K562 treated with DMSO at 1 percent for 4 hours (cell line): ENCODE data around the gene MDK. TPM values are rescaled to one million over a fixed set of nuclear protein-coding genes. Genes with fewer than 3 reads are reported as not detected.

Experiments
- total RNA-seq: library from RNA; unstranded; fragments of 300-600 nt; gene quantifications from 2 replicates; pipeline ENCODE4 v1.2.3, GENCODE V29; 2022; ENCODE audit not compliant: insufficient read depth

MDK gene, protein sequence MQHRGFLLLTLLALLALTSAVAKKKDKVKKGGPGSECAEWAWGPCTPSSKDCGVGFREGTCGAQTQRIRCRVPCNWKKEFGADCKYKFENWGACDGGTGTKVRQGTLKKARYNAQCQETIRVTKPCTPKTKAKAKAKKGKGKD
- 206 and 291 TPM in 2 replicates for total RNA-seq

DNA sequence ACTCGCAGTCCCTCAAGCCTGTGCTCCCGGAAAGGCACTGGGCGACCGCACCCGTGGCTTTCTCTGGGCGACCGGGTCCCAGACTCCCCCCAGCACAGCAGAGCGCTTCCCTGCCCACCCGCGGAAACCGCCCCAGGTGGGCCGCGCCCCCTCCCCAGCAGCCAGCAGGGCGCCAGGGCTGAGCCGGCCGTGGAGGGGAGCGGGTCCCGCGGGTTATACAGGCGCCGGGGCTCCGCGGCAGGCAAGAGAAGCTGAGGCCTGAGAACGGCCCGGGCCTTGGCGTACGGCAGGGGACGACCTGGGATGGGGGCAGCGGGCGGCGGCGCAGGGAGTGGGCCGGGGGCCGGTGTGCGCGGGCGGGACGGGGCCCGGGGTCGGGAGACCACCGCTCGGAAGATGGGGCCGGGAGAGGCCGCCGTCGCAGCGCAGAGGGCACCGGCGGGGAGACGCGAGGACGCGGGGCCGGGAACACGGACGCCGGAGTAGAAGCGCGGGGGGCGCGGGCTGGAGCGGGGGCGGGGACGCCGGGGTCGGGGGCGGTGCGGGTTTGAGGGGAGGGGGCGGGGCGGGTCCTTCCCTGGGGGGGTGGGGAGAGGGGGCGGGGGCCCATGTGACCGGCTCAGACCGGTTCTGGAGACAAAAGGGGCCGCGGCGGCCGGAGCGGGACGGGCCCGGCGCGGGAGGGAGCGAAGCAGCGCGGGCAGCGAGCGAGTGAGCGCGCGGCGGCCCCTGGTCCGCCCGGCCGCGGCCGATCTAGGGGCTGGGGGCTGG is at the start of gene MDK:
MDK (plus strand) TSS at position 622 of the 771 bp plus-strand sequence. CDS start 389 bp downstream, outside the sequence.

GRCh38 chr11:46346886-46347636 is 34.4 kb upstream of the MDK start, which contains the start of gene DGKZ:
Gene DGKZ (plus strand): TSS chr11:46347463. CDS start chr11:46347660, 197 bp downstream.

DNA sequence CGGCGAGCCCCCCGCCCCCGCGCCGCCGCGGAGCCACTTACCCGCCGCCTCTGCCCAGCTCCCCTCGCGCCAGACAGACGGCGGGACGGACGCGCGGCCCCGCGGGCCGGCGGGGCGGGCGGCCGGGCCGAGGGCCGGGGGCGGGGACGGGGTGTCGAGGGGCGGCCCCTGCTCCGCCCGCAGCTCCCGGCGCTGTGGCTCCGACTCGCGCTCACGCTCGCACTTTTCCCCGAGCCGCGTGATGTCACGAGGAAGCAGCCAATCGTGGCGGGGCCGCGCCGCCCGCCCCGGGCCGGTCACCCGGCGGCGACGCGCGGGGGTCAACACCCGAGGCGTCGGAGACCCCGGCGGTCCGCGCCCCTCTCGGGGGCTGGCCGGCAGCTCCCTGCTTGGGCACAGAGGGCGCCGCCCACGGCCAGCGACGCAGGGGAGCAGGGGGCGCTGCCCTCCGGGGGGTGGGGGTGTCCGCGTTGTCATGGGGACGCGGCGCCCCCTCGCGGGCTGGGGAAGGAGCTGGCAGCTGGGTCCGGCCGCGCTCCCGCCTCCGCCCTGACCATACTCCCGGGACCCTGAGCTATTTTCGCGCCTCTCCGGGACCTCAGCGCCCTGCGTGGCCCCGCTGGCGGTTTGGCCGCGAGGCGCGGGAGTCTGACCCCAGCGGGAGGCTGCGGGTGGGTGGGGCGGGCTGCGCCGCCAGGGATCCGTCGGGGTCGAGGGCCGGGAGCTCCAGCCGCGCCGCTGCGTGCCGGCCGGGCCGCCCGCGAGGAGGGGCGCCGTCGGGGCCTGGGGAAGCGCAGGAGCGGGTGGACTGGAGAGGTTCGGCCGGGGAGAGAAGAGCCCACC is 10.3 kb downstream of the MDK start, which contains the start of gene CHRM4:
CHRM4 (minus strand) TSS at position 199 of the 843 bp plus-strand sequence. CDS start 5,219 bp downstream, outside the sequence.

Other genes with a start within 250 kb of the MDK start
- gene CREB3L1, start 104.0 kb upstream of the MDK start, total RNA-seq, result 18.0 and 23.3 TPM in 2 replicates
- gene DGKZ, start 34.2 kb upstream of the MDK start, total RNA-seq, result 80.3 and 94.2 TPM in 2 replicates
- gene CHRM4, start 10.1 kb downstream of the MDK start, total RNA-seq, result 0.45 TPM in 1 of 2 replicates, not detected in the other
- 28.7 and 31.5 TPM in 2 replicates for gene AMBRA1, start 212.4 kb downstream of the MDK start, total RNA-seq
- gene HARBI1, start 235.6 kb downstream of the MDK start, total RNA-seq, result 5.1 and 7.3 TPM in 2 replicates
- 34.2 and 42.8 TPM in 2 replicates for gene ATG13, start 235.9 kb downstream of the MDK start, total RNA-seq